Liver (tissue), 9 donors: ENCODE results near the gene EN2. TPM values are rescaled to one million over a fixed set of nuclear protein-coding genes. Genes with fewer than 3 reads are reported as not detected.

Experiments used
- DNase-seq: peaks from one replicate; pipeline ENCODE4 v3.0.0-alpha.2; 2017; ENCODE audit warnings: low spot score
- H3K27ac ChIP-seq, 2 donors: one replicate each; pipeline ENCODE4 v1.7.0; 2013; ENCODE audit warnings: inconsistent platforms in 2 of 2, low read length in 2 of 2, control low read depth in 1 of 2, low read depth in 1 of 2, mild to moderate bottlenecking in 1 of 2
- H3K27me3 ChIP-seq, 4 donors: one replicate each; pipeline versions ENCODE4 v1.6.1 to v1.7.0; 2013; ENCODE audit warnings: low read length in 3 of 4, inconsistent platforms in 1 of 4, mild to moderate bottlenecking in 1 of 4, moderate library complexity in 1 of 4; ENCODE audit not compliant: control insufficient read depth in 4 of 4, insufficient read depth in 4 of 4
- H3K36me3 ChIP-seq, 4 donors: one replicate each; pipeline versions ENCODE4 v1.6.1 to v1.7.0; 2013; ENCODE audit warnings: low read length in 3 of 4, mild to moderate bottlenecking in 3 of 4, low read depth in 1 of 4, moderate library complexity in 1 of 4; ENCODE audit not compliant: control insufficient read depth in 4 of 4, insufficient read depth in 3 of 4
- H3K4me1 ChIP-seq, 4 donors: one replicate each; pipeline versions ENCODE4 v1.6.1 to v1.7.0; 2013; ENCODE audit warnings: low read length in 3 of 4, mild to moderate bottlenecking in 3 of 4, moderate library complexity in 1 of 4; ENCODE audit not compliant: control insufficient read depth in 4 of 4, insufficient read depth in 4 of 4
- H3K4me3 ChIP-seq, 3 donors: one replicate each; pipeline versions ENCODE4 v1.6.1 to v1.7.0; 2013; ENCODE audit warnings: low read length in 3 of 3, control low read depth in 1 of 3, low read depth in 1 of 3, mild to moderate bottlenecking in 1 of 3
- H3K9ac ChIP-seq, 2 donors: one replicate each; pipeline ENCODE4 v1.7.0; 2013; ENCODE audit warnings: low read length in 2 of 2, mild to moderate bottlenecking in 2 of 2, moderate library complexity in 2 of 2, control low read depth in 1 of 2, low read depth in 1 of 2
- H3K9me3 ChIP-seq, 4 donors: one replicate each; pipeline versions ENCODE4 v1.6.1 to v1.7.0; 2013; ENCODE audit warnings: low read length in 3 of 4; ENCODE audit not compliant: control insufficient read depth in 4 of 4
- EGR1 ChIP-seq, 2 donors: IDR thresholded peaks; 2 replicates each; pipeline ENCODE4 v1.6.1; 2016 to 2018; ENCODE audit warnings: antibody characterized with exemption in 2 of 2, low read depth in 2 of 2
- FOXA1 ChIP-seq: IDR thresholded peaks from 2 replicates; pipeline ENCODE4 v1.6.1; 2016; ENCODE audit warnings: antibody characterized with exemption
- FOXA2 ChIP-seq: IDR thresholded peaks from 2 replicates; pipeline ENCODE4 v1.6.1; 2016; ENCODE audit warnings: antibody characterized with exemption
- GABPA ChIP-seq, 2 donors: IDR thresholded peaks in 1 of 2; conservative IDR thresholded peaks in 1 of 2; 2 replicates each; pipeline ENCODE4 v1.6.1; 2016; ENCODE audit warnings: antibody characterized with exemption in 2 of 2, mild to moderate bottlenecking in 1 of 2, moderate library complexity in 1 of 2
- HNF4A ChIP-seq, 2 donors: conservative IDR thresholded peaks; 2 replicates each; pipeline ENCODE4 v1.6.1; 2016; ENCODE audit warnings: antibody characterized with exemption in 2 of 2, mild to moderate bottlenecking in 2 of 2
- HNF4G ChIP-seq: IDR thresholded peaks from 2 replicates; pipeline ENCODE4 v1.6.1; 2016; ENCODE audit warnings: antibody characterized with exemption
- JUND ChIP-seq, 2 donors: IDR thresholded peaks; 2 replicates each; pipeline ENCODE4 v1.6.1; 2016; ENCODE audit warnings: antibody characterized with exemption in 2 of 2
- NR2F2 ChIP-seq: IDR thresholded peaks from 2 replicates; pipeline ENCODE4 v1.6.1; 2016; ENCODE audit warnings: antibody characterized with exemption
- RAD21 ChIP-seq, 2 donors: IDR thresholded peaks; 2 replicates each; pipeline ENCODE4 v1.6.1; 2016; ENCODE audit warnings: antibody characterized with exemption in 2 of 2, mild to moderate bottlenecking in 2 of 2
- RXRA ChIP-seq, 2 donors: IDR thresholded peaks; 2 replicates each; pipeline ENCODE4 v1.6.1; 2017 to 2018; ENCODE audit warnings: antibody characterized with exemption in 2 of 2, mild to moderate bottlenecking in 1 of 2
- SP1 ChIP-seq: IDR thresholded peaks from 2 replicates; pipeline ENCODE4 v1.6.1; 2018; ENCODE audit warnings: antibody characterized with exemption, mild to moderate bottlenecking
- TAF1 ChIP-seq: conservative IDR thresholded peaks from 2 replicates; pipeline ENCODE4 v1.6.1; 2016; ENCODE audit warnings: antibody characterized with exemption, mild to moderate bottlenecking
- YY1 ChIP-seq: IDR thresholded peaks from 2 replicates; pipeline ENCODE4 v1.6.1; 2016; ENCODE audit warnings: antibody characterized with exemption, mild to moderate bottlenecking
- whole genome bisulfite sequencing: extraction: QIAGEN DNeasy Blood & Tissue Kit; methylation state at CpG from one replicate; pipeline ENCODE4 v1.1.7; 2013; 5-methylcytosine and 5-hydroxymethylcytosine counted together
- polyA plus RNA-seq, 2 donors: library from polyadenylated mRNA; stranded (reverse) in 1 of 2; unstranded in 1 of 2; fragments of 200-250 nt in 1 of 2; fragments of >200 nt in 1 of 2; fragmentation: Nextera tagmentation in 1 of 2; extraction: Ambion mirVana in 1 of 2; gene quantifications; one replicate each; pipeline versions ENCODE4 v1.2.1 to v1.2.3, GENCODE V29; 2013 to 2015
- total RNA-seq, 2 donors: library from RNA; depleted of rRNA; stranded (reverse); fragments of >200 nt; gene quantifications; one replicate each; pipeline ENCODE4 v1.2.3, GENCODE V29; 2014
- TF ChIP-seq, protein P1 (sequence below): IDR thresholded peaks from 2 replicates; pipeline ENCODE4 v1.6.1; 2016; ENCODE audit warnings: antibody characterized with exemption
- TF ChIP-seq, protein P2 (sequence below): fragments of 150-350 bp; IDR thresholded peaks from 2 replicates; pipeline ENCODE4 v1.5.1; 2017; ENCODE audit warnings: improper control_type of control experiment, low read depth, low read length; ENCODE audit not compliant: missing input control
- TF ChIP-seq, protein P3 (sequence below): IDR thresholded peaks from 2 replicates; pipeline ENCODE4 v1.6.1; 2016; ENCODE audit warnings: antibody characterized with exemption
- TF ChIP-seq, protein P4 (sequence below): IDR thresholded peaks from 2 replicates; pipeline ENCODE4 v1.6.1; 2016; ENCODE audit warnings: antibody characterized with exemption, mild to moderate bottlenecking
- TF ChIP-seq, protein P5 (sequence below): IDR thresholded peaks from 2 replicates; pipeline ENCODE4 v1.6.1; 2016; ENCODE audit warnings: antibody characterized with exemption
- donor health status: healthy.
- donor health status: healthy.
- donor health status: healthy.
- donor health status: healthy.
- donor health status: healthy.

EN2 gene
- total and polyA plus RNA-seq, 4 donors: under 0.01 TPM; not detected in 3

DNA sequence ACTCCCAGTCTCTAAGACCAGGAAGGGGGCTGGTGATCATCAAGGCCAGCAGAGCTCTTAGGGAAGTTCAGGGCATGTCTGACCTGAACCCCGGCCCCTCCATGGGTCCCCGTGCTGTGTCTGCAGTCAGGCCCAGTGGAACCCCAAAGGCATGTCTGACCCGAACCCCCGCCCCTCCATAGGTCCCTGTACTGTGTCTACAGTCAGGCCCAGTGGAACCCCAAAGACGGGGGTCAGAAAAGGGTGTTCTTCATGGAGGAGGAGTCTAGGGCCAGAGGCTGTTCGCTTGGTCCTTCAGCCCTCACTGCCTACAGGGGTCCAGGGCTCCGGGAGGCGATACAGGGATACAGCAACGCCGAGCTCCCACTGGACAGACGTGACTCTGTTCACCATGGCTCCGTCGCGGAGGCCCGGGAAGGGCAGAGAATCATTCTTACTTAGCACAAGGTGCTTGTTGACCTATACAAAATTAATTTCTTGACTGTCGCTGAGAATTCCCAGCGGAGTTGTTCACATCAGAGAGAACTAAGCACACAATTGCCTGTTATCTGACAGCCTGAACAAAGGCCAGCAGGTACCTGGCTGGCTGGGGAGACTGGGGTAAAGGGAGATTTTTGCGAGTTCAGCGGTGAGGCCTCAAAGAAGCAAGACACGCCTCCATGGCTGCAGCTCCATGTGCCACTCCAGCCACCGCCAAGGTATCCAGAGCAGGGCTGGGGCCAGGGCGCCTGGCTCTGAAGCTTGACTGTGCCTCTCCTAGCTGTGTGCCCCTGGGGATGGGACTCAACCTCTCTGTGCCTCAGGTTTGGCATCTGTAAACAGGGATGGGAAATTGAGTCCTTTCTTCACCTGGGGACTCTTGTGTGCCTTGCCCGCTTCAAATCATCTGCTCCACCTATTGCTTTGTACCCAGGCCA, 26.8 kb downstream of the EN2 start:
- TF ChIP-seq, protein P1, sequence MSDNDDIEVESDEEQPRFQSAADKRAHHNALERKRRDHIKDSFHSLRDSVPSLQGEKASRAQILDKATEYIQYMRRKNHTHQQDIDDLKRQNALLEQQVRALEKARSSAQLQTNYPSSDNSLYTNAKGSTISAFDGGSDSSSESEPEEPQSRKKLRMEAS: no peak
- Histone ChIP-seq H3K4me1 (no peaks in the 10 kb centered on the region), H3K27me3 (peaks cover 2 to 14% (median 3%) of the 10 kb centered on the region in 4 donors), H3K4me3 (no peak overlapping the region), H3K36me3 (no peaks in the 10 kb centered on the region), H3K9me3 (peaks cover 0 to 3% (median 0%) of the 10 kb centered on the region in 4 donors), H3K9ac (no peak overlapping the region), H3K27ac (no peak overlapping the region)
- WGBS: 79% methylated on average over 23 of the region's 23 CpGs
- no peak for DNase-seq

DNA sequence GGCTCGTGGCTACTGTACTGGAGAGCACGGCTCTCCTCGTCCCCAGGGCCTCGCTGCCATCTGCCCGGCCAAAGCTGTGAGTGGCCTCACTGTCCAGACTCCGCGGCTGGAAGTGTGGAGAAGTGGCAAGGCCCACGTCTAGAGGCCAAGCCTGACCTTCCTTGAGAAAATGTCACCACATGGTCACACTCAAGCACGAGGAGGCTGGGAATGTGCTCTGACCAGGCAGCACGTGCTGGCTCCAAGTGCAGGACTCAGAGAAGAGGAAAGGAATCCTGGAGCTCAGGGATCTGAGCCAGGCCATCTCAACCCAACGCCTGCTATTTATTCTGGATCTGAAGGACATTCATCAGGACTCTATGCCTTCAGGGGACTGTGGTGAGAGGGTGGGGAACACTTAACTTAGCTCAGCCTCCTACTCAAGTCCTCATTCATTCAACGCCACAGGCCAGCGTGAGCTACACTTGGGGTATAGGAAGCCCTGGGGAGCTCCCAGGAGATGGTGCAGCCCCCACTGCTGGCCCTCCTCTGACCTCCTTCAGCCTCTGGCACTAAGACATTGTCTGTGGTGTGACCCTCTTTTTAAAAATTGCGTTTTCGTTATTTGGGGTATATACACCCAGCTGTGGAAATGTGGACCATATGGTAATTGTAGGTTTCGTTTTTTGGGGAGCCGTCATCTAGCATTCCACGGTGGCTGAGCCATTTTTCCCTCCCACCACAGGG, 29.0 kb downstream of the EN2 start:
- 87% methylated on average over 18 of the region's 18 CpGs for WGBS
- Histone ChIP-seq H3K9ac (no peak overlapping the region), H3K36me3 (no peaks in the 10 kb centered on the region), H3K27ac (no peak overlapping the region), H3K4me3 (no peak overlapping the region), H3K4me1 (peaks cover 0 to 2% (median 0%) of the 10 kb centered on the region in 4 donors), H3K27me3 (peaks cover 2 to 16% (median 11%) of the 10 kb centered on the region in 4 donors), H3K9me3 (peaks cover 0 to 3% (median 0%) of the 10 kb centered on the region in 4 donors)
- no peak for DNase-seq
- TF ChIP-seq TAF1: no peak
- no peak for TF ChIP-seq FOXA1
- TF ChIP-seq RXRA (IDR thresholded peaks at IDR 0.05): no peak
- TF ChIP-seq NR2F2: no peak
- TF ChIP-seq, protein P2, sequence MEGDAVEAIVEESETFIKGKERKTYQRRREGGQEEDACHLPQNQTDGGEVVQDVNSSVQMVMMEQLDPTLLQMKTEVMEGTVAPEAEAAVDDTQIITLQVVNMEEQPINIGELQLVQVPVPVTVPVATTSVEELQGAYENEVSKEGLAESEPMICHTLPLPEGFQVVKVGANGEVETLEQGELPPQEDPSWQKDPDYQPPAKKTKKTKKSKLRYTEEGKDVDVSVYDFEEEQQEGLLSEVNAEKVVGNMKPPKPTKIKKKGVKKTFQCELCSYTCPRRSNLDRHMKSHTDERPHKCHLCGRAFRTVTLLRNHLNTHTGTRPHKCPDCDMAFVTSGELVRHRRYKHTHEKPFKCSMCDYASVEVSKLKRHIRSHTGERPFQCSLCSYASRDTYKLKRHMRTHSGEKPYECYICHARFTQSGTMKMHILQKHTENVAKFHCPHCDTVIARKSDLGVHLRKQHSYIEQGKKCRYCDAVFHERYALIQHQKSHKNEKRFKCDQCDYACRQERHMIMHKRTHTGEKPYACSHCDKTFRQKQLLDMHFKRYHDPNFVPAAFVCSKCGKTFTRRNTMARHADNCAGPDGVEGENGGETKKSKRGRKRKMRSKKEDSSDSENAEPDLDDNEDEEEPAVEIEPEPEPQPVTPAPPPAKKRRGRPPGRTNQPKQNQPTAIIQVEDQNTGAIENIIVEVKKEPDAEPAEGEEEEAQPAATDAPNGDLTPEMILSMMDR: no peak
- TF ChIP-seq YY1: no peak
- no peak for TF ChIP-seq GABPA (IDR thresholded peaks at IDR 0.05 in 1 of 2, conservative IDR thresholded peaks at IDR 0.05 in 1 of 2)
- TF ChIP-seq, protein P3, sequence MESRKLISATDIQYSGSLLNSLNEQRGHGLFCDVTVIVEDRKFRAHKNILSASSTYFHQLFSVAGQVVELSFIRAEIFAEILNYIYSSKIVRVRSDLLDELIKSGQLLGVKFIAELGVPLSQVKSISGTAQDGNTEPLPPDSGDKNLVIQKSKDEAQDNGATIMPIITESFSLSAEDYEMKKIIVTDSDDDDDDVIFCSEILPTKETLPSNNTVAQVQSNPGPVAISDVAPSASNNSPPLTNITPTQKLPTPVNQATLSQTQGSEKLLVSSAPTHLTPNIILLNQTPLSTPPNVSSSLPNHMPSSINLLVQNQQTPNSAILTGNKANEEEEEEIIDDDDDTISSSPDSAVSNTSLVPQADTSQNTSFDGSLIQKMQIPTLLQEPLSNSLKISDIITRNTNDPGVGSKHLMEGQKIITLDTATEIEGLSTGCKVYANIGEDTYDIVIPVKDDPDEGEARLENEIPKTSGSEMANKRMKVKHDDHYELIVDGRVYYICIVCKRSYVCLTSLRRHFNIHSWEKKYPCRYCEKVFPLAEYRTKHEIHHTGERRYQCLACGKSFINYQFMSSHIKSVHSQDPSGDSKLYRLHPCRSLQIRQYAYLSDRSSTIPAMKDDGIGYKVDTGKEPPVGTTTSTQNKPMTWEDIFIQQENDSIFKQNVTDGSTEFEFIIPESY: no peak
- TF ChIP-seq SP1: no peak
- no peak for TF ChIP-seq HNF4A (conservative IDR thresholded peaks at IDR 0.05)
- TF ChIP-seq, protein P4, sequence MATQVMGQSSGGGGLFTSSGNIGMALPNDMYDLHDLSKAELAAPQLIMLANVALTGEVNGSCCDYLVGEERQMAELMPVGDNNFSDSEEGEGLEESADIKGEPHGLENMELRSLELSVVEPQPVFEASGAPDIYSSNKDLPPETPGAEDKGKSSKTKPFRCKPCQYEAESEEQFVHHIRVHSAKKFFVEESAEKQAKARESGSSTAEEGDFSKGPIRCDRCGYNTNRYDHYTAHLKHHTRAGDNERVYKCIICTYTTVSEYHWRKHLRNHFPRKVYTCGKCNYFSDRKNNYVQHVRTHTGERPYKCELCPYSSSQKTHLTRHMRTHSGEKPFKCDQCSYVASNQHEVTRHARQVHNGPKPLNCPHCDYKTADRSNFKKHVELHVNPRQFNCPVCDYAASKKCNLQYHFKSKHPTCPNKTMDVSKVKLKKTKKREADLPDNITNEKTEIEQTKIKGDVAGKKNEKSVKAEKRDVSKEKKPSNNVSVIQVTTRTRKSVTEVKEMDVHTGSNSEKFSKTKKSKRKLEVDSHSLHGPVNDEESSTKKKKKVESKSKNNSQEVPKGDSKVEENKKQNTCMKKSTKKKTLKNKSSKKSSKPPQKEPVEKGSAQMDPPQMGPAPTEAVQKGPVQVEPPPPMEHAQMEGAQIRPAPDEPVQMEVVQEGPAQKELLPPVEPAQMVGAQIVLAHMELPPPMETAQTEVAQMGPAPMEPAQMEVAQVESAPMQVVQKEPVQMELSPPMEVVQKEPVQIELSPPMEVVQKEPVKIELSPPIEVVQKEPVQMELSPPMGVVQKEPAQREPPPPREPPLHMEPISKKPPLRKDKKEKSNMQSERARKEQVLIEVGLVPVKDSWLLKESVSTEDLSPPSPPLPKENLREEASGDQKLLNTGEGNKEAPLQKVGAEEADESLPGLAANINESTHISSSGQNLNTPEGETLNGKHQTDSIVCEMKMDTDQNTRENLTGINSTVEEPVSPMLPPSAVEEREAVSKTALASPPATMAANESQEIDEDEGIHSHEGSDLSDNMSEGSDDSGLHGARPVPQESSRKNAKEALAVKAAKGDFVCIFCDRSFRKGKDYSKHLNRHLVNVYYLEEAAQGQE: no peak
- TF ChIP-seq JUND (IDR thresholded peaks at IDR 0.05): no peak
- TF ChIP-seq RAD21 (IDR thresholded peaks at IDR 0.05): no peak
- no peak for TF ChIP-seq FOXA2
- TF ChIP-seq, protein P5, sequence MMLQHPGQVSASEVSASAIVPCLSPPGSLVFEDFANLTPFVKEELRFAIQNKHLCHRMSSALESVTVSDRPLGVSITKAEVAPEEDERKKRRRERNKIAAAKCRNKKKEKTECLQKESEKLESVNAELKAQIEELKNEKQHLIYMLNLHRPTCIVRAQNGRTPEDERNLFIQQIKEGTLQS: no peak
- no peak for TF ChIP-seq EGR1 (IDR thresholded peaks at IDR 0.05; ENCODE audit: low read depth in 2 of 2)
- TF ChIP-seq HNF4G: no peak
- TF ChIP-seq, protein P1: no peak
